ENCODE data around the gene ANKDD1B. TPM values are rescaled to one million over a fixed set of nuclear protein-coding genes. Genes with fewer than 3 reads are reported as not detected.

The ANKDD1B gene
- total and polyA plus RNA-seq, 9 of the 15 experiments (the other 6 are each of a cell fraction or from before 2014, with no cell fraction given) = 0.04 to 0.29 (median 0.18) TPM; not detected in 1

GRCh38 chr5:75707911-75708509 lies 96.8 kb downstream of the ANKDD1B start (continued):
- TF ChIP-seq, protein P1, sequence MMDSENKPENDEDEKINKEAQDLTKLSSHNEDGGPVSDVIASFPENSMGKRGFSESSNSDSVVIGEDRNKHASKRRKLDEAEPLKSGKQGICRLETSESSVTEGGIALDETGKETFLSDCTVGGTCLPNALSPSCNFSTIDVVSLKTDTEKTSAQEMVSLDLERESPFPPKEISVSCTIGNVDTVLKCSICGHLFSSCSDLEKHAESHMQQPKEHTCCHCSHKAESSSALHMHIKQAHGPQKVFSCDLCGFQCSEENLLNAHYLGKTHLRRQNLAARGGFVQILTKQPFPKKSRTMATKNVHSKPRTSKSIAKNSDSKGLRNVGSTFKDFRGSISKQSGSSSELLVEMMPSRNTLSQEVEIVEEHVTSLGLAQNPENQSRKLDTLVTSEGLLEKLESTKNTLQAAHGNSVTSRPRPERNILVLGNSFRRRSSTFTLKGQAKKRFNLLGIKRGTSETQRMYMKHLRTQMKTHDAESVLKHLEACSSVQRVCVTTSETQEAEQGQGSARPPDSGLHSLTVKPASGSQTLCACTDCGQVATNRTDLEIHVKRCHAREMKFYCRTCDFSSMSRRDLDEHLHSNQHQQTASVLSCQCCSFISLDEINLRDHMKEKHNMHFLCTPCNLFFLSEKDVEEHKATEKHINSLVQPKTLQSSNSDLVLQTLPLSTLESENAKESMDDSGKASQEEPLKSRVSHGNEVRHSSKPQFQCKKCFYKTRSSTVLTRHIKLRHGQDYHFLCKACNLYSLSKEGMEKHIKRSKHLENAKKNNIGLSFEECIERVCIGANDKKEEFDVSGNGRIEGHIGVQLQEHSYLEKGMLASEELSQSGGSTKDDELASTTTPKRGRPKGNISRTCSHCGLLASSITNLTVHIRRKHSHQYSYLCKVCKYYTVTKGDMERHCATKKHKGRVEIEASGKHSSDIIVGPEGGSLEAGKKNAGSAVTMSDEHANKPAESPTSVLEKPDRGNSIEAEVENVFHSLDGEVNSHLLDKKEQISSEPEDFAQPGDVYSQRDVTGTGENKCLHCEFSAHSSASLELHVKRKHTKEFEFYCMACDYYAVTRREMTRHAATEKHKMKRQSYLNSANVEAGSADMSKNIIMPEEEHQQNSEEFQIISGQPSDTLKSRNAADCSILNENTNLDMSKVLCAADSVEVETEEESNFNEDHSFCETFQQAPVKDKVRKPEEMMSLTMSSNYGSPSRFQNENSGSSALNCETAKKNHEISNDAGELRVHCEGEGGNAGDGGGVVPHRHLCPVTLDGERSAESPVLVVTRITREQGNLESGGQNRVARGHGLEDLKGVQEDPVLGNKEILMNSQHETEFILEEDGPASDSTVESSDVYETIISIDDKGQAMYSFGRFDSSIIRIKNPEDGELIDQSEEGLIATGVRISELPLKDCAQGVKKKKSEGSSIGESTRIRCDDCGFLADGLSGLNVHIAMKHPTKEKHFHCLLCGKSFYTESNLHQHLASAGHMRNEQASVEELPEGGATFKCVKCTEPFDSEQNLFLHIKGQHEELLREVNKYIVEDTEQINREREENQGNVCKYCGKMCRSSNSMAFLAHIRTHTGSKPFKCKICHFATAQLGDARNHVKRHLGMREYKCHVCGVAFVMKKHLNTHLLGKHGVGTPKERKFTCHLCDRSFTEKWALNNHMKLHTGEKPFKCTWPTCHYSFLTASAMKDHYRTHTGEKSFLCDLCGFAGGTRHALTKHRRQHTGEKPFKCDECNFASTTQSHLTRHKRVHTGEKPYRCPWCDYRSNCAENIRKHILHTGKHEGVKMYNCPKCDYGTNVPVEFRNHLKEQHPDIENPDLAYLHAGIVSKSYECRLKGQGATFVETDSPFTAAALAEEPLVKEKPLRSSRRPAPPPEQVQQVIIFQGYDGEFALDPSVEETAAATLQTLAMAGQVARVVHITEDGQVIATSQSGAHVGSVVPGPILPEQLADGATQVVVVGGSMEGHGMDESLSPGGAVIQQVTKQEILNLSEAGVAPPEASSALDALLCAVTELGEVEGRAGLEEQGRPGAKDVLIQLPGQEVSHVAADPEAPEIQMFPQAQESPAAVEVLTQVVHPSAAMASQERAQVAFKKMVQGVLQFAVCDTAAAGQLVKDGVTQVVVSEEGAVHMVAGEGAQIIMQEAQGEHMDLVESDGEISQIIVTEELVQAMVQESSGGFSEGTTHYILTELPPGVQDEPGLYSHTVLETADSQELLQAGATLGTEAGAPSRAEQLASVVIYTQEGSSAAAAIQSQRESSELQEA (IDR thresholded peaks at IDR 0.05; ENCODE audit: low read depth) = no peak
- TF ChIP-seq LCOR (CRISPR knock-in tag; IDR thresholded peaks at IDR 0.05) (no peak), PHF21A (IDR thresholded peaks at IDR 0.05; ENCODE audit: borderline replicate concordance, low read depth) (no peak), BACH1 (tag; IDR thresholded peaks at IDR 0.05) (no peak)

Data from K562 (cell line).